ENCODE results near the gene OTUB2. TPM values are rescaled to one million over a fixed set of nuclear protein-coding genes. Genes with fewer than 3 reads are reported as not detected.

OTUB2 gene
- total and polyA plus RNA-seq, 10 donors = 0.07 to 1.1 (median 0.43) TPM

DNA sequence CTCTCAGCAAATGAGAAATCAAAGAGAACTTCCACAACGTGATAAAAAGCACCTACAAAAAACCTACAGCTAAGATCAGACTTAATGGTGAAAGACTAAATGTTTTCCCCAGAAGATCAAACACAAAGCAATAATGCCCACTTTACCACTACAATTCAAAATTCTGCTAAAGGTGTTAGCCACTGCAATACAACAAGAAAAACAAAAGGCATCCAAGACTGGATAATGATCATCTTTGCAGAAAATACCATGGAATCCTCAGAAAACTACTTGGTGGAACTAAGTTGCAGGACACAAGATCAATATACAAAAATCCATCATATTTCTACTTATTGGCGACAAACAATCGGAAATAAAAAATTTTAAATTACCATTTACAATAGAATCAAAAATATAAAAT lies 48.4 kb downstream of the OTUB2 start:
- no peak for DNase-seq
- H3K4me3 ChIP-seq = no peak overlapping the region
- 92 to 97% (median 95%) methylated on average over 3 of the region's 3 CpGs for WGBS, 5 donors
- no peak overlapping the region for H3K27ac ChIP-seq
- peaks cover 5 to 65% (median 53%) of the 10 kb centered on the region in 8 donors for H3K9me3 ChIP-seq
- intact Hi-C loops (cut with DNase I; ENCODE audit: low total_unique reads) = no loop called here
- H3K27me3 ChIP-seq (replicated peaks in 1 of 7) = no peaks in the 10 kb centered on the region
- H3K36me3 ChIP-seq = peaks cover 0 to 86% (median 28%) of the 10 kb centered on the region in 6 donors
- peaks cover 28 to 77% (median 51%) of the 10 kb centered on the region in 6 donors for H3K4me1 ChIP-seq
- no peak for TF ChIP-seq POLR2AphosphoS5 (IDR thresholded peaks at IDR 0.05)
- TF ChIP-seq POLR2A (IDR thresholded peaks at IDR 0.05) = no peak
- TF ChIP-seq, protein P1, sequence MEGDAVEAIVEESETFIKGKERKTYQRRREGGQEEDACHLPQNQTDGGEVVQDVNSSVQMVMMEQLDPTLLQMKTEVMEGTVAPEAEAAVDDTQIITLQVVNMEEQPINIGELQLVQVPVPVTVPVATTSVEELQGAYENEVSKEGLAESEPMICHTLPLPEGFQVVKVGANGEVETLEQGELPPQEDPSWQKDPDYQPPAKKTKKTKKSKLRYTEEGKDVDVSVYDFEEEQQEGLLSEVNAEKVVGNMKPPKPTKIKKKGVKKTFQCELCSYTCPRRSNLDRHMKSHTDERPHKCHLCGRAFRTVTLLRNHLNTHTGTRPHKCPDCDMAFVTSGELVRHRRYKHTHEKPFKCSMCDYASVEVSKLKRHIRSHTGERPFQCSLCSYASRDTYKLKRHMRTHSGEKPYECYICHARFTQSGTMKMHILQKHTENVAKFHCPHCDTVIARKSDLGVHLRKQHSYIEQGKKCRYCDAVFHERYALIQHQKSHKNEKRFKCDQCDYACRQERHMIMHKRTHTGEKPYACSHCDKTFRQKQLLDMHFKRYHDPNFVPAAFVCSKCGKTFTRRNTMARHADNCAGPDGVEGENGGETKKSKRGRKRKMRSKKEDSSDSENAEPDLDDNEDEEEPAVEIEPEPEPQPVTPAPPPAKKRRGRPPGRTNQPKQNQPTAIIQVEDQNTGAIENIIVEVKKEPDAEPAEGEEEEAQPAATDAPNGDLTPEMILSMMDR (IDR thresholded peaks at IDR 0.05 in 8 of 11, conservative IDR thresholded peaks at IDR 0.05 in 3 of 11) = no peak

DNA sequence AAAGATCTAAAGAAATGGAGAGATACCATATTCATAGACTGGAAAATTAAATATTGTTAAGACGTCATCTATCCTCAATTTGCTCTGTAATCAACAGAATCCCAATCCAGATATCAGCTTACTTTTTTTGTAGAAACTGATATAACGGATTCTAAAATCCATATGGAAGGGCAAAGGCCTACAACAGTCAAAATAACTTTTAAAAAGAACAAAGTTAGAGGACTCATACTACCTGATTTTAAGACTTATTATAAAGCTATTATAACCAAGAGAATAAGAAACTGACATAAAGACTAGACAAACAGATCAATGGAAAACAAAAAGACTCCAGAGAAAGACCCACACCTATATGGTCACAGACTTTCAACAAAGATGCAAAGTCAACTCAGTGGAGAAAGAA lies 48.9 kb downstream of the OTUB2 start:
- peak overlapping the region in 1 of 8 donors; percentile 99 for H3K4me3 ChIP-seq
- H3K27me3 ChIP-seq (replicated peaks in 1 of 7) = no peaks in the 10 kb centered on the region
- H3K36me3 ChIP-seq = peaks cover 0 to 81% (median 28%) of the 10 kb centered on the region in 6 donors
- H3K27ac ChIP-seq = no peak overlapping the region
- H3K4me1 ChIP-seq = peaks cover 28 to 78% (median 54%) of the 10 kb centered on the region in 6 donors
- 95 to 100% (median 98%) methylated on average over 2 of the region's 2 CpGs for WGBS, 5 donors
- peaks cover 5 to 60% (median 48%) of the 10 kb centered on the region in 8 donors for H3K9me3 ChIP-seq
- DNase-seq = no peak
- intact Hi-C loops (cut with DNase I; ENCODE audit: low total_unique reads) = no loop called here
- TF ChIP-seq POLR2AphosphoS5 (IDR thresholded peaks at IDR 0.05) (no peak), POLR2A (IDR thresholded peaks at IDR 0.05) (no peak)
- TF ChIP-seq, protein P1 (IDR thresholded peaks at IDR 0.05 in 8 of 11, conservative IDR thresholded peaks at IDR 0.05 in 3 of 11) = no peak

- DNase-seq = no peak
- H3K27ac ChIP-seq = peak overlapping the region in 1 of 8 donors; percentile 9
Measured at GRCh38 chr14:94077111-94077821, 51.1 kb downstream of the OTUB2 start.

DNA sequence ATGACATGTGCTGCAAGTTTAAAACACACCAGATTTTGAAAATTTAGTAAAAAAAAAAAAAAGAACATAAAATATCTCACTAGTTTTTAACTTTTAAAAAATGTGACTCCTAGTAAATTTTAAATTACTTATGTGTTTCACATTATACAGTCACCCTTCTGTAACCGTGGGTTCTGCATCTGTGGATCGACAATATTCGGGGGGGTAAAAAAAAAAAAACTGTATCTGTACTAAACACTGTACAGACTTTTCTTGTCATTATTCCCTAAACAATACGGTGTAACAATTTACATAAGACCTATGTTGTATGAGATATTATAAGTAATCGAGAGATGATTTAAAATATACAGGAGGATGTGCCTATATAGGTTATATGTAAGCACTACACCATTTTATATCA lies 51.7 kb downstream of the OTUB2 start:
- peaks cover 0 to 59% (median 28%) of the 10 kb centered on the region in 6 donors for H3K36me3 ChIP-seq
- DNase-seq = no peak
- peaks cover 5 to 35% (median 31%) of the 10 kb centered on the region in 8 donors for H3K9me3 ChIP-seq
- peak overlapping the region in 7 of 8 donors; percentile 12 to 99 (median 93) for H3K4me3 ChIP-seq
- intact Hi-C loops (cut with DNase I; ENCODE audit: low total_unique reads) = no loop called here
- TF ChIP-seq, protein P1 (IDR thresholded peaks at IDR 0.05 in 8 of 11, conservative IDR thresholded peaks at IDR 0.05 in 3 of 11) = no peak
- TF ChIP-seq POLR2A (IDR thresholded peaks at IDR 0.05) = no peak
- TF ChIP-seq POLR2AphosphoS5 (IDR thresholded peaks at IDR 0.05) = no peak
- no peak overlapping the region for H3K27ac ChIP-seq
- 76 to 88% (median 83%) methylated on average over 5 of the region's 5 CpGs for WGBS, 5 donors
- H3K4me1 ChIP-seq = peaks cover 28 to 83% (median 65%) of the 10 kb centered on the region in 6 donors
- H3K27me3 ChIP-seq (replicated peaks in 1 of 7) = no peaks in the 10 kb centered on the region

More at GRCh38 chr14:94077111-94077821, 51.1 kb downstream of the OTUB2 start:
- peak overlapping the region in 7 of 8 donors; percentile 5 to 99 (median 93) for H3K4me3 ChIP-seq
- no peak for TF ChIP-seq POLR2A (IDR thresholded peaks at IDR 0.05)
- TF ChIP-seq, protein P1 (IDR thresholded peaks at IDR 0.05 in 8 of 11, conservative IDR thresholded peaks at IDR 0.05 in 3 of 11) = no peak
- TF ChIP-seq POLR2AphosphoS5 (IDR thresholded peaks at IDR 0.05) = no peak
- peaks cover 28 to 77% (median 62%) of the 10 kb centered on the region in 6 donors for H3K4me1 ChIP-seq
- no peaks in the 10 kb centered on the region for H3K27me3 ChIP-seq (replicated peaks in 1 of 7)
- H3K36me3 ChIP-seq = peaks cover 0 to 62% (median 28%) of the 10 kb centered on the region in 6 donors
- 64 to 79% (median 72%) methylated on average over 7 of the region's 7 CpGs for WGBS, 5 donors
- H3K9me3 ChIP-seq = peaks cover 5 to 40% (median 34%) of the 10 kb centered on the region in 8 donors
- intact Hi-C loops (cut with DNase I; ENCODE audit: low total_unique reads) = no loop called here
